ENCODE measurements around the gene NR3C1. TPM values are rescaled to one million over a fixed set of nuclear protein-coding genes. Genes with fewer than 3 reads are reported as not detected.

NR3C1 gene
- polyA plus RNA-seq, 4 donors: 30.6 to 86.8 (median 42.2) TPM

DNA sequence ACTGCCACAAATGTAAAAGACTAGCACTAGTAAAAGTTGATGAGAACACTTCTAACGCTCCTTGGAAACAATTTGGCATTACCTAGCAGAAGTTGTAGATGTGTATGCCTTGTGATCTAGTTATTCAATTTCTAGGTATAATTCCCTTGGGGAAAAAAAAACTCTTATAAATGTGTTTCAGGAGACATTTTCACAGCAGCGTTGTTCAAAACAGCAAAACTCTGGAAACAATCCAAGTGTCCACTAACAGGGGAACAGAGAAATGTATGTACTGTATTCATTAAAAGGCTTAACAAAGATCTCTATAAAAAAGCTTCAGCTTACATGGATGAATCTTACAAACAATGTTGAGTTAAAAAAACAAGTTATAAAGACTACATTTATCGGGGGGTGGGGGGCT is 30.4 kb downstream of the NR3C1 start:
- DNase-seq (ENCODE audit: low read depth in 4 of 4, low spot score in 3 of 4): no peak

DNA sequence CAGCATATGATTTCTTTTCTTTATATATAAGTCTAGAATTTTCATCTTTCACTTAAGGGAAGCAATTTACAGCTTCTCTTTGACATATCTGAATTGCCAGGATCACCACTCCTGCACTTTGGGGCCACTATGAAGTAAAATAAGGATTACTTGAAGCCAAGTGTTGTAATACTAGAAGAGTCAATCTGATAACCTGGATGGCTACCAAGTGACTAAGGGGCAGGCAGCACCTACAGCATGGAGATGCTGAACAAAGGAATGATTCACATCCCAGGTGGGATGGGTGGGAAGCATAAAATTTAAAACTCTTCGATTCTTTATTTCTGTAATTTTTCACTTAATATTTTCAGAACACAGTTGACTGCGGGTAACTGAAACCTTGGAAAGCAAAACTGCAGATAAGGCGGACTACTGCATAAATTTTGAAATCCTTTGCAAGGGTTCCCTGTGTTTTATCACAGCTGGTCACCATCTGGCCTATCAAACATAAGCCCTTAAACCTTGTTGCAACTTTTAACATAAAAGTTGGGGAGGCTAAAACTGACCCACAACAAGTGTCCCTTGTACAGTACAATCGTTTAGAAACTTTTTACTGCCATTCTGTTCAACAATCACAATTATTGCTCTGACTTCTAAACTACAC is 31.2 kb downstream of the NR3C1 start:
- no peak for DNase-seq (ENCODE audit: low read depth in 4 of 4, low spot score in 3 of 4)

DNA sequence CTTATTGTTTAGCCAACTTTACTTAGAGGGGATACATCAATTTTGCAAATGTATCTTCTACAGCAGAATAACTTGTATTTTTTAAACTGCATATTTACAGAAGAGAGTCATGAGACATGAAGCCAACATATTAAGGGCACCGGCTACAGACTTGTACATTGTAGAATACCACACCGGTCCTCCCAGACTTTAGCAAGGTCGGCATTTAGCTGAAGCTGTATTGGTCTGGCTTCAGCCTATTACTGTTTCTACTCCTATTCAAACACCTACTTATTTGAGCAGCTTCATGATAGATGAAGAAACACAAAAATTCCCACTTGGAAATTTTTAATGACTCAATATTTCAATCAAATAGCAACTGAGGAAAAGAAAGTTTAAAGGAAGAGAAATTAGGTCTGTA is 33.0 kb downstream of the NR3C1 start:
- DNase-seq (ENCODE audit: low read depth in 4 of 4, low spot score in 3 of 4): no peak

DNA sequence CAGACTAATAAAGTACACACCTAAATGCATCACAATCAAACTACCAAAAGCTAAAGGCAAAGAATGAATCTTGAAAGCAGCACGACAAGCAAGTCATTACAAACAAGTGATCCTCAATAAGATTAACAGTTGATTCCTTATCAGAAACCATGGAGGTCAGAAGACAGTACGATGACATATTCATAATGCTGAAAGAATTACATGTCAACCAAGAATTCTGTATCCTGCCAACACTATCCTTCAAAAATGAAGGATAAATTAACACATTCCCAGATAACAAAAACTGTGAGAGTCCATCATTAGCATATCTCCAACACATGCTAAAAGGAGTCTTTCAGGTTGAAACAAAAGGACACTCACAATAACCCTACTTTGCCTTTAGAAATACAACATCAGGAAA is 39.4 kb downstream of the NR3C1 start:
- no peak for DNase-seq (ENCODE audit: low read depth in 4 of 4, low spot score in 3 of 4)

DNA sequence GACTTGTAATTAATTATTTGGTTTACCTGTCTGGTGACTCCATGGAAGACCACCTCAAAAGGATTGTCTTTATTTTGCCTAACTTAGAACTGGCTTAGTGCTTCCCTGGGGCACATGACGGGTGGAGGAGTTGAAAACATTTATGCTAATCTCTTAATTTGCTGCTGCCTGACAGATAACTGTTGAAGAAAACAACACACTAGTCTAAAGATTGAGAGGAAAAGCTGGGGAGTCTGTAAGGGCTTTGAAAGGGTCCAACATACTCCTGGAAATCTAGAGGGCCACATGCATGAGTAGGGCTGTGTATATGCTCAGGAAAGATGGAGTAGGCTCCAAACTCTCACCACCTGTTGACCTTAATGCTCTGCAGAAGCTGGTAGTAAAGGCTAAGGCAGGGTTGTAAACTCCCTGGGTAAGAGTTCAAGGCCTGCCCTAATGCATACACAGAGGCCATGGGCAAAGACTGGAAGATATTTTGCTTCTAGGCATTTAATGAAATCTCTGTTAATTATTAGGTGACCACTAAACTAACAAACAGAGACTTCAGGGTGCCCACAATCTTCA is 40.7 kb downstream of the NR3C1 start:
- DNase-seq (ENCODE audit: low read depth in 4 of 4, low spot score in 3 of 4): no peak

DNA sequence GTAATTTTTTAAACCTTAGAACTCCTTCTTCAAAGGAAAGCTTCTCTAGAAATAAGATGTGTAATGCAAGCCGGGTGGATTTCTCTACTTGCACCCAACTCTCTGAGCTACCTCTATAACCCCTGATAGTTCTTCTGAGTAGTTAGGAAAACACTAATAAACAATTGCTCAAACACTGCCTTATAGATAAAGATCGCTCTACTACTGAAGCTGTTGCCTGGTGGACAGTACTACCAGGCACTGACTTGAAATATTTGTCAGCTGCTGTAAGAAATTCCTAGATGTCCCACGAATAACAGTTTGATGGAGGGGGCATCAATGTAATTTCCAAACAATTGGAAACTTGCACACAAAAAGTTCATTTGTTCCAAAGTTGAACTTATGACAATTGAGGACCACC is 42.0 kb downstream of the NR3C1 start:
- no peak for DNase-seq (ENCODE audit: low read depth in 4 of 4, low spot score in 3 of 4)

DNA sequence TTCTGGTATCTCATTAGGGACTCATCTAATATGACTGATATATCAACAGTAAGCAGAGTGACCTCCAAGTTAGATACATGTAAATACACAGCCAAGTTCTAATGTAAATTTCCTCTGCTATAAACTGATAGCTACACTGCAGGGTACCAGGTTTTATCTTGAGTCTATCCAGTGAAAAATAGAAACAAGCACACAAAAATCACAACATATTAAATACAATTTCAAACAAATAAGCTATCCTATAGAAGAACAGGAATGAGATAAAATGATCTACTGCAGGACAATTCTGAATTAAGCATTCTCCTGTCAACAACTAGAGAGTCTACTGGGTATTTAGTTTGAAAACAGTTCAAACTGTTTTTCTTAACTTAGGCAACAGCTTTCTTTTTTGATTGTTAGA is 42.7 kb downstream of the NR3C1 start:
- DNase-seq (ENCODE audit: low read depth in 4 of 4, low spot score in 3 of 4): no peak

DNA sequence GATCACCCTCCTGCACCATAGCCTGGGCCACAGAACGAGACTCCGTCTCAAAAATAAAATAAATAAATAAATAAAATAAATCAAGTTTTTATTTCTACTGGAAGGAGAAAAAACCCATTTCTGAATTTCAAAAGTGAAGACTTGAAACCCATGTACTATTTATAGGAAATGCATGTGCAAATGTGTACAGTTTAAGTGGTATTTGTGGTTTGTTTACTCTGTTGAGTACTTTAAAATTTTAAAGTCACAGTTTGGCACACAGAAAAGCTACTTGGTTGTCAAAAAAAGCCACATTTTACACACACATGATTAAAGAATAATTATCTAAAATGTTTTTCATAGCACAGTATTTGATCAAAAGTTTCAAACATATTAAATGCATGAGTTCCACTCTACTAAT is 43.6 kb downstream of the NR3C1 start:
- no peak for DNase-seq (ENCODE audit: low read depth in 4 of 4, low spot score in 3 of 4)

DNA sequence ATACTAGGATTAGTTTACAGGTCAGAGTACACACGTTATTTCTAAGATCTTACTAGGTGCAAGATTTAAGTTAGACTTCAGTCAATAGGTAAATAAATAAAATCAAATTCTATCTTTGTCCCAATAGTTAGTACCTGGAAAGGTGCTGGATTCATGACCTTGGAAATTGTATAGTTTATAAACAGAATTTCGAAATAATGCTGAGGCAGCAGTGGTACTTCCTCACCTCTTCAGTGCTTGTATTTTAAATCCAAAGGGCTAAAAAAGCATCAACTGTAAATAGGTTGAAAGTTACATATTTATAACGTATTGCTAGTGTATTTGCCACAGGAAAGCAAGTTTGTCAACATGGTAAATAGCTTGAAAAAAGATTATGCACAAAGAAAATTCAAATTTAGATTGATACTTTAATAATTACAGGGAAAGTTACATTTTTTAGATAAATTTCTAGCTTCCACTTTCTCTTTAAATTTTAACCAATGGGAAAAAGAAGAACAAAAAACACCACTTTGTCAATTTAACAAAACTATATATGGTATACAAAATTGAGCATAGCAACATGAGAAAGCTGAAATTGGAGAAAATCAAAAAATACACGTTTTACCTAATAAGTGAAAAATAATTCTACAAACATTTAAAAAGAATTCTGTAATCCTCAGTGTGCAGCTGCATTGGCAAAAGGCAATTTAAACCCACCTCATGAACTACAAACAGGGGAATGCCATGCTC is 46.5 kb downstream of the NR3C1 start:
- no peak for DNase-seq (ENCODE audit: low read depth in 4 of 4, low spot score in 3 of 4)

DNA sequence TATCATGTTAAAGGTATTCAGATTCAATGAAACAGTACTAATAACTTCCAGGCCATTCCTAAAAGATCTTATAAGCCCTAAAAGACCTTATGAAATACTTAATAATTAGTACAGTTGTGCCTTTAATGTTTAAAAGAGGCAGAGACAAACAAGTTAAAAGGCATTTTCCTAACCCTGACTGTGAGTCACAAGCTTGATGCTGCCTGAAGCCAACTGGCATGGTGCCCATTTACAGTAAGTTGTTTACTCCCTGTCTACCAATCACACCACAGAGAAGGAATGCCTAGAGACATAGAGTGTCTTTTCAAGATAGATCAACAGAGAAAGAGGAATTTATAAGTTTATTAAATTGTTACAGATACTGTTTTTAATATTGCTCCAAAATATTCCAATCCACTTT is 47.8 kb downstream of the NR3C1 start:
- DNase-seq (ENCODE audit: low read depth in 4 of 4, low spot score in 3 of 4): peak; percentile 35 to 52 (median 44)

DNA sequence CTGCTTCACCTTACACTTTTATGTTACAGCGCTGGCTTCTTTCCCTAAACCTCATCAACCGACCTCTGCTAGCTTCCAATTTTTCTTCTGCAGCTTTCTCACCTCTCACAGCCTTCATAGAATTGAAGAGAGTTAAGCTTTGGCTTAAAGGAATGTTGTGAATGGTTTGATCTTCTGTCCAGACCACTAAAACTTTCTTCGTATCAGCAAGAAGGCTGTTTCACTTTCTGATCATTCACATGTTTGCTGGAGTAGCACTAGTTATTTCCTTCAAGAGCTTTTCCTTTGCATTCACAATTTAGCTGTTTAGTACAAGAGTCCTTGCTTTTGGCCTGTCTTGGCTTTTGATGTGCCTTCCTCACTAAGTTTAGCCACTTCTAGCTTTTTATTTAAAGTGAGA is 49.5 kb downstream of the NR3C1 start:
- no peak for DNase-seq (ENCODE audit: low read depth in 4 of 4, low spot score in 3 of 4)

DNA sequence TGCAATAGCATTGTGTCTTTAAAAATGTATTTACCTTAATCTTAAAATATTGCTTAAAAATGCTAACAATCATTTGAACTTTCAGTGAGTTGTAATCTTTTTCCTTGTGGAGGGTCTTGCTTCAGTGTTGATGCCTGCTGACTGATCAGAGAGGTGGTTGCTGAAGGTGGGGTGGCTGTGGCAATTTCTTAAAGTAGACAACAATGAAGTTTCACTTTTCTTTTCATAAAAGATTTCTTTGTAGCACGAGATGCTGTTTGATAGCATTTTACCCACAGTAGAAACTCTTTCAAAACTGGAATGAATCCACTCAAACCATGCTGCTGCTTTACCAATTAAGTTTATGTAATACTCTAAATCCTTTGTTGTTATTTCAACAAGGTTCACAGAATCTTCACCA is 50.8 kb downstream of the NR3C1 start:
- DNase-seq (ENCODE audit: low read depth in 4 of 4, low spot score in 3 of 4): no peak

DNA sequence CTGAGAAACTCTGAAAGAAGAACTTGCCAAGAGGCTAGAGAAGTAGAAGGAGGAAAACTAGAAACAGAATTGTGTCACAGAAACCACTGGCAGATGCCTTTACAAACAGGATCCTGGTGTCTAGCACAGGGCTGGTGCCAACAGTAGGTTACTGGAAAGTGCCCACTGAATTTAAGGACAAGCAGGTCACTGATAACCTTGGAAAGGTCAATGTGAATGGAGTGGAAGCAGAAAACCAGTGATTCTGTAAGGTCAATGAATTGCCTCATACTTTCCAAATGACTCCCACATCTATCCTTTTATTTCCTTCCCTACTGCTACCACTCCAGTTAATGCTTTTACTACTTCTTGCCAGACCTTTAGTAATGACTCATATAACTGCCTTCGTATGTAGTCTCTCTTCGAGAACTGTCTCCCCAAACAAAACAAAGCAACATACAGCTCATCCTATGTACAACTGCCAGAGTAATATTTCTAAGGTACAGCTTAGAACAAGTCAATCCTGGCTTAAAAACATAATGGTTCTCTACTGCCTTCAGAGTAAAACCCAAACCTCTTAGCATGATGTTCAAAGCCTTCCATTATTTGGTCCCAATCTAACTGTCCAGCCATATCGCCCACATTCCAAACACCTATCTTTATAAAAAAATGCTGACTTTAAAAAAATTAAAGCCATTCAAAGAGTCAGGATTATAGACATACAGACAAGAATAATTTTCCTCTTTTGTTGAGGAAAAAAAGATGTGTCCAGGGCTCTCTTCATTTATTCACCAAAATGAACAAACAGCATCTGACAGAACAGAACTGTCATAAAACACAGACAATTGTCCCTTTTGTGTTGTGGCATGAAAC is 52.5 kb downstream of the NR3C1 start:
- DNase-seq (ENCODE audit: low read depth in 4 of 4, low spot score in 3 of 4): no peak

DNA sequence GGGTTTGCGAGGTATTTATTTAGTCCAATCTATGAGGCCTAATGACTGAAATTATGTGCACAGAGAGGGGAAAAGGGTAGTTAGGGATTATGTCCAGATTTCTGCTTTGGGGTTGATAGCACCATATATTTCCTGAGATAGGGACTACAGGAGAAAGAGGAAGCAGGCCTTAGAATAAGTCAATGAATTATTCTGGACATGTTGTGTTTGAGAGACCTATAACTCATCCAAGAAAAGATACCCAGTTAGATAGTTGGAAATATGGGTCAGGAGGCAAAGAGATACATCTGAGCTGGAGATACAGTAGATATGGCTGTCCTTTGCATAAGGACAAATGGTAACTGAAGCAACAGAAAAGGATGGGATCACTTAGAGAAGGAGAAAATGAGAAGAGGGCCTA is 53.1 kb downstream of the NR3C1 start:
- no peak for DNase-seq (ENCODE audit: low read depth in 4 of 4, low spot score in 3 of 4)

DNA sequence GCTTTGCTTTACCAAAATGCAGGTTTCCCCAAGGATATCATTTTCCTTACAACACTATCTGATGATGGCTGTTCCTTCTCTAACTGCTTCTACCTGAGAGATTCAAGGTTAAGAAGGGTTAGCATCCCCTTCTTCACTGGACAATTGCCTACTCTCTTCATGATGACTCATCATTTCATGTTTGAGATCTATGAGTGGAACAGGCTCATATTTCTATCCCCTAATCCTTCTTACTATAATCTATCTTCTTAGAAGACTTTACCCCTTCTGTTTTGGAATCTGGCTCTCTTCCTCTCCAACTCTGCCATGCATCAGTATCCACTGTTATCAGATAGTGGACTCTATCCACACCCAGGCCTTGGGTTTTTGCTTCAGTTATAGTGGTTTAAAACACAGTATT is 54.3 kb downstream of the NR3C1 start:
- DNase-seq (ENCODE audit: low read depth in 4 of 4, low spot score in 3 of 4): no peak

DNA sequence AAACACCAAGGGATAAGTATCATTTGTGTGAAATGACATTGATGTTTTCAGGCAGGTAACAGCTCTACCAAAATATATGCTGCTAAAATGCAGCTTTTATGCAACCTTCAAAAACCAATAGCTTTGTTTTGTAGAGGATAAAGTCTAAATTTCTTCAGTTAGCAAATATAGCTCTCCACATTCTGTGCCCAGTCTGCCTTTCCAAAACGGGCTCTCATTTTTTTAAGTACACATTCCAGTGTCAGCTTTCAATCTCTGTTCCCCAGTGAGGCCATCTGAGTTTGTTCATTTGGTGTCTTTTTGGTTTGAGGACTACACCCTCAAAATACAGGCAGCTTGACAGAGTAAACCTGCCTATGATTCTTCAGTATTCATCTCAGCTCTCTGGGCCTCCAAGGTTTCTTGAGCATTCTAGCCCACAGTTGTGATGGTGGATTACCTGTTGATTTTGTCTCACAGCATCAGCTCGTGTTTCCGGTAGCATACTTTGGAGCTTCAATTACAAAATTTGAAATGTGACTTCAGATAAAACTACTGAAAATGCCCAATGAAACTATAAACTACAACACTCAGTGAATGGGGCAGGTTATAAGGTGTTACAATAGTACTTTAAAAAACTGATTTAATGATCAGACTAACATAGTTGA is 55.7 kb downstream of the NR3C1 start:
- no peak for DNase-seq (ENCODE audit: low read depth in 4 of 4, low spot score in 3 of 4)

DNA sequence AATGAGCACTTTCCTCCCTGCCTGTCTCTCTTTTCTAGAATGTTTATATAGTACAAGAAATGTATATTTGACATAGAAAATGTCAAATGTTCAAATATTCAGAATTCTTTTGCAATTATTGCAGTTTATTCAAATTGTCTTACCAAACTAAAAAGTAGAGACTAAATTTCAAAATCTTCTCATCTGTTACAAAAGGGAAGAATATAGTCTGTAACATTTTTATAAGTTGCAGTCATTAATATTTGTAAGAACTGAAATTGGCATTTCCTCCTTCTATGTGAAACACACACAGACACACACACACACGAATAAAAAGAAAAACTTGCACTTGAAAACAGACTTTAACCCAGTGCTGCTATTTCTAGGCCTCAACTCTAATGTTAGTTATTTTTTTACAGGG is 56.4 kb downstream of the NR3C1 start:
- no peak for DNase-seq (ENCODE audit: low read depth in 4 of 4, low spot score in 3 of 4)

DNA sequence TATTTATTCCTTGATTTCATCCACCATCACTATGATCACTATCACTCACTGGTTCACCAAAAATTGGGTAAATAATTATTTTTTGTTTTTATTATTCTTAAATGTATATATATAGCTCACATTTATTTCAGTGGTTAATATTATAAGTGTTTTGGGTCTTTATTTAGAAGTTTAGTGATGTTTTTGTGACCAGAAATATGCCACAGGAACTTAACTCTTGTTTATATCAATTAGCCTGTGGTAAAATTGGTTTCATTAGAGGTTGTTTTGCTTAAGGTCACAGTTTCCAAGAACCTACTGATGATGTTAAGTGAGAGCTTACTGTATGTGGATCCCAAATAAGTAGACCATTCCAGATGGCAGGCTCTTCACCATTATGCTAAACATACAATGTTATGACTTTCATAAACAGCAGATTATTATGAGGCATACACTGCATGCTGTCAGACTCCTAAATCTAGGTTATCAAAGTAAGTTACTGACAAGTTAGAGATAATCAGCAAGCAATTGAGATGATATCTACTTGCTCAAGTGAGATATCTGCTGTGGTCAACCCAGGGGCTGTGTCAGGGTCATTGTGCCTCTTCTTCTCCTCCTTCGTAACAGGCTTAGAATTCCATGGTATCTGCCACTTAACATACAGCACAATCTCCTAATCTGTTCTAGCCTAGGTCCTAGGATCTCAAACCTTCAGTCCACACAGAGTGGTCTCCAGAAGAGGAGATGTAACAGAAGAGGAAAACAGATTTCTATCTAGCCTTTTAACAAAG is 57.6 kb downstream of the NR3C1 start:
- no peak for DNase-seq (ENCODE audit: low read depth in 4 of 4, low spot score in 3 of 4)

DNA sequence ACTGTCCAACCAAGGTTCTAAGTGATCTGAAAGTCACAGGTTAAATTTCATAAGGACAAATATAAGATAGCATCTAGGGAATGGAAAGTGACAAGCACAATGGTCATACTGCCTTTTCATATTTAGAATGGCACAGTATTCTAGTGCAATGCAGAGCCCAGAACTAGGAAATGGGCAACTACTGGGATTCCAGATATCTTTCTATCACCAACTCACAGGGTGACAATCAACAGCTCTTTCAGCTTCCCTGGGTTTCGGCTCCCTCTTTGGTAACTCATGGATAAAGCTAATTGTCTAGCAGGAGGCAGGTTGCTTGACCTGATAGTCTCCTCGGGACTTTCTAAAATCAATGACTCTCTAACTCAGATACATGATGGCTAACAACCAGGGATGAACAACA is 60.4 kb downstream of the NR3C1 start:
- no peak for DNase-seq (ENCODE audit: low read depth in 4 of 4, low spot score in 3 of 4)

DNA sequence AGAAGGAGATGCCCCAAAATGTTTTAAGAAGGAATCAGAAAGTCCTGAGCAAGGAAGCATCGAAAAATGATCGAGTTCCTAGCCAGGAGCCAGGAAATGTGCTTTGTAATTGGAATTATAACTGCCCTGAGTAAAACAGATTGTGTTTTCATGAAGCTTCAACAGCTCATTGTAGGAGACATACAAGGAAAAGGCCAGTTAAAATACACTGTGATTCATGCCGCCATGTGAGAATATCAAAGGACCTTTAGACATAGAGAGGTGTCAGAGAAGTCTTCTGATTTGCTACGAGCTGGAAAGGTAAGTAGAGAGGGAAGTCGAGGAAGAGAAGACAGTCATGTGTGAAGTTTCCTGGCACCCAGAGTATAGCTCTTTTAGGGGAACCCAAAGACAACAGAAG is 60.9 kb downstream of the NR3C1 start:
- DNase-seq (ENCODE audit: low read depth in 4 of 4, low spot score in 3 of 4): no peak
